Activated T-cell treated with anti-CD3 and anti-CD28 coated beads, Interleukin-2, amount 50 U/mL, for 4 hours (primary cell): ENCODE data around the gene MAPK1. TPM values are rescaled to one million over a fixed set of nuclear protein-coding genes. Genes with fewer than 3 reads are reported as not detected.
"Not testable (repeated sequence)": the region's sequence is repeated elsewhere in the genome, so short reads cannot be mapped to it uniquely, and the experiment has no call there.

Source experiments
- ATAC-seq, 2 donors: fragments of 200-7000 bp; cut with Tn5 transposase; one replicate each; pipeline ENCODE4 v1.10.0; 2021
- DNase-seq: peaks from one replicate; pipeline ENCODE4 v3.0.0-alpha.2; 2020
- H3K27me3 Mint-ChIP-seq: one replicate; pipeline ENCODE4 v1.8.0; 2021; ENCODE audit warnings: low read depth, mixed read lengths
- H3K36me3 Mint-ChIP-seq: one replicate; pipeline ENCODE4 v1.8.0; 2022; ENCODE audit warnings: mixed read lengths; ENCODE audit not compliant: insufficient read depth
- H3K4me1 Mint-ChIP-seq: one replicate; pipeline ENCODE4 v1.8.0; 2021; ENCODE audit warnings: low read depth, mixed read lengths
- H3K4me3 Mint-ChIP-seq: one replicate; pipeline ENCODE4 v1.8.0; 2021; ENCODE audit warnings: mild to moderate bottlenecking, moderate library complexity, mixed read lengths
- H3K9me3 Mint-ChIP-seq: one replicate; pipeline ENCODE4 v1.8.0; 2021; ENCODE audit warnings: mixed read lengths
- total RNA-seq, 3 donors: library from RNA; stranded (reverse); gene quantifications; one replicate each; pipeline ENCODE4 v1.2.1, GENCODE V29; 2021

MAPK1 gene
- total RNA-seq, 3 donors from 2014 or later: 136 to 165 (median 138) TPM

GRCh38 chr22:21865041-21865440 lies 2.4 kb downstream of the MAPK1 start:
- peak overlapping the region; percentile 95 for H3K4me3 Mint-ChIP-seq
- ATAC-seq (no peak), DNase-seq (no peak)
- H3K4me1 Mint-ChIP-seq: peaks cover 65% of the 10 kb centered on the region
- peaks cover 17% of the 10 kb centered on the region for H3K36me3 Mint-ChIP-seq
- H3K27me3 Mint-ChIP-seq: no peaks in the 10 kb centered on the region
- H3K9me3 Mint-ChIP-seq: peaks cover 4% of the 10 kb centered on the region

GRCh38 chr22:21862386-21863245 lies 4.8 kb downstream of the MAPK1 start:
- ATAC-seq (no peak), DNase-seq (no peak)
- Mint-ChIP-seq H3K36me3 (peaks cover 15% of the 10 kb centered on the region), H3K27me3 (no peaks in the 10 kb centered on the region), H3K4me3 (no peak overlapping the region), H3K4me1 (peaks cover 76% of the 10 kb centered on the region), H3K9me3 (no peaks in the 10 kb centered on the region)

GRCh38 chr22:21861851-21862250 lies 5.6 kb downstream of the MAPK1 start:
- no peak for DNase-seq
- H3K4me1 Mint-ChIP-seq: peaks cover 83% of the 10 kb centered on the region
- no peaks in the 10 kb centered on the region for H3K9me3 Mint-ChIP-seq
- H3K36me3 Mint-ChIP-seq: peaks cover 15% of the 10 kb centered on the region
- H3K4me3 Mint-ChIP-seq: no peak overlapping the region
- H3K27me3 Mint-ChIP-seq: no peaks in the 10 kb centered on the region
- no peak for ATAC-seq

GRCh38 chr22:21861264-21861848 lies 6.1 kb downstream of the MAPK1 start:
- H3K36me3 Mint-ChIP-seq: peaks cover 15% of the 10 kb centered on the region
- no peaks in the 10 kb centered on the region for H3K9me3 Mint-ChIP-seq
- DNase-seq (no peak), ATAC-seq (no peak)
- no peaks in the 10 kb centered on the region for H3K27me3 Mint-ChIP-seq
- no peak overlapping the region for H3K4me3 Mint-ChIP-seq
- peaks cover 88% of the 10 kb centered on the region for H3K4me1 Mint-ChIP-seq

- no peak for DNase-seq
- Mint-ChIP-seq H3K36me3 (peaks cover 15% of the 10 kb centered on the region), H3K4me3 (no peak overlapping the region), H3K27me3 (no peaks in the 10 kb centered on the region), H3K9me3 (no peaks in the 10 kb centered on the region), H3K4me1 (peaks cover 90% of the 10 kb centered on the region)
- ATAC-seq: no peak
Measured at GRCh38 chr22:21860491-21861039, 6.9 kb downstream of the MAPK1 start.

GRCh38 chr22:21858025-21858764 lies 9.2 kb downstream of the MAPK1 start:
- H3K36me3 Mint-ChIP-seq: peaks cover 9% of the 10 kb centered on the region
- peaks cover 91% of the 10 kb centered on the region for H3K4me1 Mint-ChIP-seq
- no peaks in the 10 kb centered on the region for H3K27me3 Mint-ChIP-seq
- ATAC-seq (peak in 1 of 2 donors; percentile 10), DNase-seq (no peak)
- no peaks in the 10 kb centered on the region for H3K9me3 Mint-ChIP-seq
- H3K4me3 Mint-ChIP-seq: peak overlapping the region; percentile 2

GRCh38 chr22:21857481-21857914 lies 9.9 kb downstream of the MAPK1 start:
- Mint-ChIP-seq H3K9me3 (no peaks in the 10 kb centered on the region), H3K4me1 (peaks cover 89% of the 10 kb centered on the region), H3K36me3 (peaks cover 7% of the 10 kb centered on the region), H3K4me3 (no peak overlapping the region), H3K27me3 (no peaks in the 10 kb centered on the region)
- peak; percentile 80 for ATAC-seq
- no peak for DNase-seq

- Mint-ChIP-seq H3K4me3 (no peak overlapping the region), H3K27me3 (no peaks in the 10 kb centered on the region), H3K36me3 (peaks cover 8% of the 10 kb centered on the region), H3K9me3 (no peaks in the 10 kb centered on the region), H3K4me1 (peaks cover 88% of the 10 kb centered on the region)
- no peak for ATAC-seq
- no peak for DNase-seq
Measured at GRCh38 chr22:21856868-21857267, 10.6 kb downstream of the MAPK1 start.

GRCh38 chr22:21856197-21856596 lies 11.2 kb downstream of the MAPK1 start:
- Mint-ChIP-seq H3K27me3 (no peaks in the 10 kb centered on the region), H3K36me3 (peaks cover 4% of the 10 kb centered on the region), H3K4me3 (no peak overlapping the region), H3K4me1 (peaks cover 87% of the 10 kb centered on the region), H3K9me3 (no peaks in the 10 kb centered on the region)
- ATAC-seq: no peak
- DNase-seq: no peak

- Mint-ChIP-seq H3K4me1 (peaks cover 84% of the 10 kb centered on the region), H3K4me3 (no peak overlapping the region), H3K36me3 (peaks cover 4% of the 10 kb centered on the region), H3K27me3 (no peaks in the 10 kb centered on the region), H3K9me3 (no peaks in the 10 kb centered on the region)
- DNase-seq (no peak), ATAC-seq (no peak)
Measured at GRCh38 chr22:21855676-21856075, 11.8 kb downstream of the MAPK1 start.

- DNase-seq: no peak
- Mint-ChIP-seq H3K9me3 (no peaks in the 10 kb centered on the region), H3K27me3 (no peaks in the 10 kb centered on the region), H3K4me3 (no peak overlapping the region), H3K4me1 (peaks cover 75% of the 10 kb centered on the region), H3K36me3 (peaks cover 6% of the 10 kb centered on the region)
- ATAC-seq: no peak
Measured at GRCh38 chr22:21850660-21851059, 16.8 kb downstream of the MAPK1 start.

GRCh38 chr22:21849489-21849888 lies 18.0 kb downstream of the MAPK1 start:
- H3K36me3 Mint-ChIP-seq: peaks cover 7% of the 10 kb centered on the region
- peaks cover 69% of the 10 kb centered on the region for H3K4me1 Mint-ChIP-seq
- no peak for ATAC-seq
- no peak overlapping the region for H3K4me3 Mint-ChIP-seq
- no peak for DNase-seq
- no peaks in the 10 kb centered on the region for H3K9me3 Mint-ChIP-seq
- no peaks in the 10 kb centered on the region for H3K27me3 Mint-ChIP-seq

- Mint-ChIP-seq H3K4me1 (peaks cover 73% of the 10 kb centered on the region), H3K36me3 (peaks cover 12% of the 10 kb centered on the region)
- not testable (repeated sequence) for H3K9me3 Mint-ChIP-seq, ATAC-seq, H3K27me3 Mint-ChIP-seq, H3K4me3 Mint-ChIP-seq, DNase-seq
Measured at GRCh38 chr22:21848057-21848456, 19.4 kb downstream of the MAPK1 start.
